ENCODE results near the gene SLIRP.

DNA sequence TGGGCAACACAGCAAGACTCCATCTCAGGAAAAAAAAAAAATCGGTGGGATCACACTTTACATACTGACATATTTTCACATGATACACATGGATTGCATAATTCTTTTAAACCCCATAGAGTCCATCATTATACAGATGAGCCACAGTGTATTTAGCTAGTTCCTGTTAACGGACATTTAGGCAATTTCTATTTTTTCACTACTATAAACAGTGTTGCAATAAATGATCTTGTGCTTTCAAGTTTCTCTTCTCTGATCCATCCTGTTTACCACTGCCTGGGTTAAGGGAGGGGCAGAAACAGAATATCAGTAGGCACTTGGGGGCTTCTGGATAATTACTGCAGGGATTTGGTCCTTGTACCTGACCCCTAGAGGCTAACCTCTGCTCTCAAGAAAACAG, 48.1 kb upstream of the SLIRP start:
- no peak for TF ChIP-seq CTCF (IDR thresholded peaks at IDR 0.05)
- TF ChIP-seq POLR2A (IDR thresholded peaks at IDR 0.05), result no peak

All from prostate gland (tissue), 2 donors.